Liver (tissue), 9 donors: ENCODE data around the gene FDX1. TPM values are rescaled to one million over a fixed set of nuclear protein-coding genes. Genes with fewer than 3 reads are reported as not detected.

Source experiments
- DNase-seq: peaks from one replicate; pipeline ENCODE4 v3.0.0-alpha.2; 2017; ENCODE audit warnings: low spot score
- H3K27ac ChIP-seq, 2 donors: one replicate each; pipeline ENCODE4 v1.7.0; 2013; ENCODE audit warnings: inconsistent platforms in 2 of 2, low read length in 2 of 2, control low read depth in 1 of 2, low read depth in 1 of 2, mild to moderate bottlenecking in 1 of 2
- H3K27me3 ChIP-seq, 4 donors: one replicate each; pipeline versions ENCODE4 v1.6.1 to v1.7.0; 2013; ENCODE audit warnings: low read length in 3 of 4, inconsistent platforms in 1 of 4, mild to moderate bottlenecking in 1 of 4, moderate library complexity in 1 of 4; ENCODE audit not compliant: control insufficient read depth in 4 of 4, insufficient read depth in 4 of 4
- H3K36me3 ChIP-seq, 4 donors: one replicate each; pipeline versions ENCODE4 v1.6.1 to v1.7.0; 2013; ENCODE audit warnings: low read length in 3 of 4, mild to moderate bottlenecking in 3 of 4, low read depth in 1 of 4, moderate library complexity in 1 of 4; ENCODE audit not compliant: control insufficient read depth in 4 of 4, insufficient read depth in 3 of 4
- H3K4me1 ChIP-seq, 4 donors: one replicate each; pipeline versions ENCODE4 v1.6.1 to v1.7.0; 2013; ENCODE audit warnings: low read length in 3 of 4, mild to moderate bottlenecking in 3 of 4, moderate library complexity in 1 of 4; ENCODE audit not compliant: control insufficient read depth in 4 of 4, insufficient read depth in 4 of 4
- H3K4me3 ChIP-seq, 3 donors: one replicate each; pipeline versions ENCODE4 v1.6.1 to v1.7.0; 2013; ENCODE audit warnings: low read length in 3 of 3, control low read depth in 1 of 3, low read depth in 1 of 3, mild to moderate bottlenecking in 1 of 3
- H3K9ac ChIP-seq, 2 donors: one replicate each; pipeline ENCODE4 v1.7.0; 2013; ENCODE audit warnings: low read length in 2 of 2, mild to moderate bottlenecking in 2 of 2, moderate library complexity in 2 of 2, control low read depth in 1 of 2, low read depth in 1 of 2
- H3K9me3 ChIP-seq, 4 donors: one replicate each; pipeline versions ENCODE4 v1.6.1 to v1.7.0; 2013; ENCODE audit warnings: low read length in 3 of 4; ENCODE audit not compliant: control insufficient read depth in 4 of 4
- CTCF ChIP-seq: fragments of 150-350 bp; IDR thresholded peaks from 2 replicates; pipeline ENCODE4 v1.5.1; 2017; ENCODE audit warnings: improper control_type of control experiment, low read depth, low read length; ENCODE audit not compliant: missing input control
- EGR1 ChIP-seq, 2 donors: IDR thresholded peaks; 2 replicates each; pipeline ENCODE4 v1.6.1; 2016 to 2018; ENCODE audit warnings: antibody characterized with exemption in 2 of 2, low read depth in 2 of 2
- FOXA1 ChIP-seq: IDR thresholded peaks from 2 replicates; pipeline ENCODE4 v1.6.1; 2016; ENCODE audit warnings: antibody characterized with exemption
- FOXA2 ChIP-seq: IDR thresholded peaks from 2 replicates; pipeline ENCODE4 v1.6.1; 2016; ENCODE audit warnings: antibody characterized with exemption
- GABPA ChIP-seq, 2 donors: IDR thresholded peaks in 1 of 2; conservative IDR thresholded peaks in 1 of 2; 2 replicates each; pipeline ENCODE4 v1.6.1; 2016; ENCODE audit warnings: antibody characterized with exemption in 2 of 2, mild to moderate bottlenecking in 1 of 2, moderate library complexity in 1 of 2
- HNF4A ChIP-seq, 2 donors: conservative IDR thresholded peaks; 2 replicates each; pipeline ENCODE4 v1.6.1; 2016; ENCODE audit warnings: antibody characterized with exemption in 2 of 2, mild to moderate bottlenecking in 2 of 2
- HNF4G ChIP-seq: IDR thresholded peaks from 2 replicates; pipeline ENCODE4 v1.6.1; 2016; ENCODE audit warnings: antibody characterized with exemption
- JUND ChIP-seq, 2 donors: IDR thresholded peaks; 2 replicates each; pipeline ENCODE4 v1.6.1; 2016; ENCODE audit warnings: antibody characterized with exemption in 2 of 2
- MAX ChIP-seq: IDR thresholded peaks from 2 replicates; pipeline ENCODE4 v1.6.1; 2016; ENCODE audit warnings: antibody characterized with exemption
- NR2F2 ChIP-seq: IDR thresholded peaks from 2 replicates; pipeline ENCODE4 v1.6.1; 2016; ENCODE audit warnings: antibody characterized with exemption
- RAD21 ChIP-seq, 2 donors: IDR thresholded peaks; 2 replicates each; pipeline ENCODE4 v1.6.1; 2016; ENCODE audit warnings: antibody characterized with exemption in 2 of 2, mild to moderate bottlenecking in 2 of 2
- REST ChIP-seq: IDR thresholded peaks from 2 replicates; pipeline ENCODE4 v1.6.1; 2016; ENCODE audit warnings: antibody characterized with exemption, mild to moderate bottlenecking
- RXRA ChIP-seq, 2 donors: IDR thresholded peaks; 2 replicates each; pipeline ENCODE4 v1.6.1; 2017 to 2018; ENCODE audit warnings: antibody characterized with exemption in 2 of 2, mild to moderate bottlenecking in 1 of 2
- SP1 ChIP-seq: IDR thresholded peaks from 2 replicates; pipeline ENCODE4 v1.6.1; 2018; ENCODE audit warnings: antibody characterized with exemption, mild to moderate bottlenecking
- TAF1 ChIP-seq: conservative IDR thresholded peaks from 2 replicates; pipeline ENCODE4 v1.6.1; 2016; ENCODE audit warnings: antibody characterized with exemption, mild to moderate bottlenecking
- YY1 ChIP-seq: IDR thresholded peaks from 2 replicates; pipeline ENCODE4 v1.6.1; 2016; ENCODE audit warnings: antibody characterized with exemption, mild to moderate bottlenecking
- WGBS: extraction: QIAGEN DNeasy Blood & Tissue Kit; methylation state at CpG from one replicate; pipeline ENCODE4 v1.1.7; 2013; 5-methylcytosine and 5-hydroxymethylcytosine counted together
- polyA plus RNA-seq, 2 donors: library from polyadenylated mRNA; stranded (reverse) in 1 of 2; unstranded in 1 of 2; fragments of 200-250 nt in 1 of 2; fragments of >200 nt in 1 of 2; fragmentation: Nextera tagmentation in 1 of 2; extraction: Ambion mirVana in 1 of 2; gene quantifications; one replicate each; pipeline versions ENCODE4 v1.2.1 to v1.2.3, GENCODE V29; 2013 to 2015
- total RNA-seq, 2 donors: library from RNA; depleted of rRNA; stranded (reverse); fragments of >200 nt; gene quantifications; one replicate each; pipeline ENCODE4 v1.2.3, GENCODE V29; 2014
- donor health status: healthy.
- donor health status: healthy.
- donor health status: healthy.
- donor health status: healthy.
- donor health status: healthy.

FDX1 gene
- total and polyA plus RNA-seq, 4 donors = 6.8 to 28.8 (median 17.1) TPM

GRCh38 chr11:110497231-110497978 is 67.7 kb downstream of the FDX1 start (continued):
- TF ChIP-seq EGR1 (IDR thresholded peaks at IDR 0.05; ENCODE audit: low read depth in 2 of 2) = no peak
- TF ChIP-seq RXRA (IDR thresholded peaks at IDR 0.05) = no peak
- no peak for TF ChIP-seq HNF4A (conservative IDR thresholded peaks at IDR 0.05)
- no peak for TF ChIP-seq NR2F2
- TF ChIP-seq FOXA2 = no peak
- no peak for TF ChIP-seq MAX
- TF ChIP-seq JUND (IDR thresholded peaks at IDR 0.05) = no peak

- TF ChIP-seq EGR1 (IDR thresholded peaks at IDR 0.05; ENCODE audit: low read depth in 2 of 2) (no peak), CTCF (no peak), HNF4G (no peak), SP1 (no peak)
- Histone ChIP-seq H3K9me3 (no peaks in the 10 kb centered on the region), H3K27me3 (no peaks in the 10 kb centered on the region), H3K4me1 (no peaks in the 10 kb centered on the region), H3K36me3 (no peaks in the 10 kb centered on the region), H3K27ac (no peak overlapping the region), H3K4me3 (no peak overlapping the region), H3K9ac (no peak overlapping the region)
- DNase-seq = no peak
- WGBS = 80% methylated on average over 2 of the region's 2 CpGs
Observed at GRCh38 chr11:110501428-110501827, 71.7 kb downstream of the FDX1 start.

GRCh38 chr11:110505528-110506284 is 76.0 kb downstream of the FDX1 start:
- WGBS = 86% methylated on average over 9 of the region's 9 CpGs
- H3K27me3 ChIP-seq = no peaks in the 10 kb centered on the region

GRCh38 chr11:110507328-110507727 is 77.6 kb downstream of the FDX1 start:
- H3K9ac ChIP-seq = no peak overlapping the region
- no peak overlapping the region for H3K27ac ChIP-seq
- no peaks in the 10 kb centered on the region for H3K27me3 ChIP-seq
- H3K36me3 ChIP-seq = no peaks in the 10 kb centered on the region
- H3K4me3 ChIP-seq = no peak overlapping the region
- no peak for DNase-seq
- no peaks in the 10 kb centered on the region for H3K9me3 ChIP-seq
- WGBS = 95% methylated on average over 5 of the region's 5 CpGs
- TF ChIP-seq FOXA1 (no peak), NR2F2 (no peak), TAF1 (no peak), GABPA (IDR thresholded peaks at IDR 0.05 in 1 of 2, conservative IDR thresholded peaks at IDR 0.05 in 1 of 2) (no peak), FOXA2 (no peak), HNF4G (no peak), RXRA (IDR thresholded peaks at IDR 0.05) (no peak), REST (no peak), YY1 (no peak), EGR1 (IDR thresholded peaks at IDR 0.05; ENCODE audit: low read depth in 2 of 2) (no peak), SP1 (no peak), HNF4A (conservative IDR thresholded peaks at IDR 0.05) (no peak), JUND (IDR thresholded peaks at IDR 0.05) (no peak), RAD21 (IDR thresholded peaks at IDR 0.05) (no peak)
- peaks cover 1 to 11% (median 5%) of the 10 kb centered on the region in 4 donors for H3K4me1 ChIP-seq

More at GRCh38 chr11:110505528-110506284, 76.0 kb downstream of the FDX1 start:
- H3K9ac ChIP-seq = no peak overlapping the region
- peaks cover 1 to 11% (median 5%) of the 10 kb centered on the region in 4 donors for H3K4me1 ChIP-seq
- no peak for TF ChIP-seq RXRA (IDR thresholded peaks at IDR 0.05)
- no peak for TF ChIP-seq FOXA1
- DNase-seq = no peak
- H3K4me3 ChIP-seq = no peak overlapping the region
- H3K9me3 ChIP-seq = no peaks in the 10 kb centered on the region
- no peak overlapping the region for H3K27ac ChIP-seq
- no peaks in the 10 kb centered on the region for H3K36me3 ChIP-seq
